DOHH2 (cell line): Measurements from ENCODE around the gene MPPED2.

Experiments
- CTCF ChIP-seq: fragments of 200-600 bp; sonication (generic); IDR thresholded peaks from one replicate; pipeline ENCODE4 v1.5.1; 2014; ENCODE audit warnings: antibody characterized with exemption, mild to moderate bottlenecking, low read depth, low read length; ENCODE audit not compliant: poor library complexity, severe bottlenecking
- EZH2phosphoT487 ChIP-seq: fragments of 200-600 bp; sonication (generic); IDR thresholded peaks from 2 replicates; pipeline ENCODE4 v1.6.1; 2017; ENCODE audit warnings: borderline replicate concordance, mild to moderate bottlenecking, antibody characterized with exemption, low read length, moderate library complexity, mixed read lengths

- no peak for TF ChIP-seq CTCF
- no peak for TF ChIP-seq EZH2phosphoT487
These were observed 2.5 kb downstream of the MPPED2 start for GRCh38 chr11:30583476-30584280.
